CD4-positive, alpha-beta memory T cell (primary cell): ENCODE data around the gene RASSF7. TPM values are rescaled to one million over a fixed set of nuclear protein-coding genes. Genes with fewer than 3 reads are reported as not detected.
A peak's percentile ranks its signal among the peaks of the same experiment; 100 is the strongest.
"Not testable (repeated sequence)": the region's sequence is repeated elsewhere in the genome, so short reads cannot be mapped to it uniquely, and the experiment has no call there.

Source experiments
- CTCF ChIA-PET: fragments of 350-600 bp; sonication (Branson Sonifier 250); formaldehyde crosslinking; loops from one replicate; lab custom pipeline; 2021; ENCODE audit warnings: inconsistent platforms; ENCODE audit not compliant: partially characterized antibody; lab: Charles Lee
- POLR2A ChIA-PET: fragments of 350-600 bp; sonication (Branson Sonifier 250); formaldehyde crosslinking; loops from one replicate; lab custom pipeline; 2021; ENCODE audit not compliant: partially characterized antibody; lab: Charles Lee
- DNase-seq, 5 donors: peaks; one replicate each; pipeline versions ENCODE4 v3.0.0 to v3.0.0-alpha.2; 2020 to 2022; ENCODE audit warnings: mixed read lengths in 1 of 5
- H3K27ac ChIP-seq: one replicate; pipeline ENCODE4 v1.7.0; 2013; ENCODE audit warnings: low read depth, low read length
- H3K27me3 ChIP-seq: 2 replicates; pipeline ENCODE4 v1.7.0; 2013; ENCODE audit warnings: mild to moderate bottlenecking, low read length, moderate library complexity; ENCODE audit not compliant: insufficient read depth
- H3K36me3 ChIP-seq: 2 replicates; pipeline ENCODE4 v1.7.0; 2013; ENCODE audit warnings: mild to moderate bottlenecking, low read length, moderate library complexity; ENCODE audit not compliant: insufficient read depth
- H3K4me1 ChIP-seq: 2 replicates; pipeline ENCODE4 v1.7.0; 2013; ENCODE audit warnings: mild to moderate bottlenecking, low read length, moderate library complexity; ENCODE audit not compliant: insufficient read depth
- H3K4me3 ChIP-seq, 2 donors: one replicate each; pipeline ENCODE4 v1.7.0; 2013; ENCODE audit warnings: low read length in 2 of 2, mild to moderate bottlenecking in 1 of 2
- H3K9me3 ChIP-seq, 2 donors: one replicate each; pipeline ENCODE4 v1.7.0; 2013; ENCODE audit warnings: low read length in 2 of 2, control low read depth in 1 of 2; ENCODE audit not compliant: control insufficient read depth in 1 of 2
- H3K27ac Mint-ChIP-seq, 7 donors: one replicate each; pipeline ENCODE4 v1.8.0; 2020 to 2021; ENCODE audit warnings: mixed read lengths in 7 of 7, mild to moderate bottlenecking in 6 of 7, inconsistent platforms in 3 of 7, moderate library complexity in 3 of 7
- H3K27me3 Mint-ChIP-seq, 2 donors: one replicate each; pipeline ENCODE4 v1.8.0; 2020 to 2021; ENCODE audit warnings: mixed read lengths in 2 of 2
- H3K36me3 Mint-ChIP-seq, 2 donors: one replicate each; pipeline ENCODE4 v1.8.0; 2020 to 2021; ENCODE audit warnings: mixed read lengths in 2 of 2, inconsistent platforms in 1 of 2, mild to moderate bottlenecking in 1 of 2
- H3K4me1 Mint-ChIP-seq, 4 donors: one replicate each; pipeline ENCODE4 v1.8.0; 2020 to 2021; ENCODE audit warnings: mixed read lengths in 4 of 4, mild to moderate bottlenecking in 1 of 4
- H3K4me3 Mint-ChIP-seq, 8 donors: one replicate each; pipeline ENCODE4 v1.8.0; 2020 to 2021; ENCODE audit warnings: mixed read lengths in 8 of 8, mild to moderate bottlenecking in 7 of 8, moderate library complexity in 6 of 8, inconsistent platforms in 3 of 8
- H3K9me3 Mint-ChIP-seq, 8 donors: one replicate each; pipeline ENCODE4 v1.8.0; 2020 to 2021; ENCODE audit warnings: mixed read lengths in 8 of 8, mild to moderate bottlenecking in 5 of 8, inconsistent platforms in 3 of 8, moderate library complexity in 1 of 8
- intact Hi-C: fragments of 100-400 bp; cut with micrococcal nuclease; formaldehyde crosslinking; loops from one replicate; pipeline ENCODE4 v1.15.1; 2023
- polyA plus RNA-seq, 2 donors: library from polyadenylated mRNA; unstranded; fragments of 300-500 nt; fragmentation: Illumina TruSeq; gene quantifications; one replicate each; pipeline ENCODE4 v1.2.3, GENCODE V29; 2021
- total RNA-seq, 2 experiments: library from RNA; stranded (reverse); gene quantifications; one replicate each; pipeline ENCODE4 v1.2.3, GENCODE V29; 2021

Gene RASSF7
- total and polyA plus RNA-seq, 4 experiments from 2014 or later = 38.4 to 55.2 (median 48.2) TPM

DNA sequence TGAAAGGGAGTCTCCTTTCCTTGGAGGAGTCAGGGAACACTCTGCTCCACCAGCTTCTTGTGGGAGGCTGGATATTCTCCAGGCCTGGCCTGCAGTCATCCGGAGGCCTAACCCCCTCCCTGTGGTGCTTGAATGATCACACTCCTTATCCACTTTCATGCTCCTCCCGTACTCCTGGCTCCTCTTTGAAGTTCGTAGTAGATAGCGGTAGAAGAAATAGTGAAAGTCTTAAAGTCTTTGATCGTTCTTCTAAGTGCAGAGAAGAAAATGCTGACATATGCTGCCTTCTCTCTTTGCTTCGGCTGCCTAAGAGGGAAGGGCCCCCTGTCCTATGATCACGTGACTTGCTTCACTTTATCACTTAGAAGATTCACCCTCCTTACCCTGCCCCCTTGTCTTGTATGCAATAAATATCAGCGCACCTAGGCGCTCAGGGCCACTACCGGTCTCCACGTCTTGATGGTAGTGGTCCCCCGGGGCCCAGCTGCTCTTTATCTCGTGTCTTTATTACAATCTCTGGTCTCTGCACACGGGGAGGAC is 13.3 kb downstream of the RASSF7 start:
- Mint-ChIP-seq H3K4me1 (peaks cover 22 to 41% (median 30%) of the 10 kb centered on the region in 4 donors), H3K4me3 (peak overlapping the region; percentile 82 to 91 (median 88)), H3K27ac (peak overlapping the region; percentile 21 to 93 (median 85)), H3K27me3 (peaks cover 0 to 11% of the 10 kb centered on the region in 2 donors)
- H3K27ac ChIP-seq, H3K9me3 ChIP-seq, H3K36me3 Mint-ChIP-seq, H3K36me3 ChIP-seq, H3K27me3 ChIP-seq, intact Hi-C loops, H3K9me3 Mint-ChIP-seq, CTCF ChIA-PET: not testable (repeated sequence)
- Histone ChIP-seq H3K4me3 (peak overlapping the region in 1 of 2 donors; percentile 23), H3K4me1 (peaks cover 52% of the 10 kb centered on the region)
- POLR2A ChIA-PET = interaction anchor here (1.3 to 3.3 kb wide), 5 partner anchors 13 to 152 kb away, joined by 3 to 36 read pairs (median 27); partner anchors contain the start of genes HRAS, LMNTD2 and LRRC56
- peak; percentile 38 to 58 (median 47) for DNase-seq

DNA sequence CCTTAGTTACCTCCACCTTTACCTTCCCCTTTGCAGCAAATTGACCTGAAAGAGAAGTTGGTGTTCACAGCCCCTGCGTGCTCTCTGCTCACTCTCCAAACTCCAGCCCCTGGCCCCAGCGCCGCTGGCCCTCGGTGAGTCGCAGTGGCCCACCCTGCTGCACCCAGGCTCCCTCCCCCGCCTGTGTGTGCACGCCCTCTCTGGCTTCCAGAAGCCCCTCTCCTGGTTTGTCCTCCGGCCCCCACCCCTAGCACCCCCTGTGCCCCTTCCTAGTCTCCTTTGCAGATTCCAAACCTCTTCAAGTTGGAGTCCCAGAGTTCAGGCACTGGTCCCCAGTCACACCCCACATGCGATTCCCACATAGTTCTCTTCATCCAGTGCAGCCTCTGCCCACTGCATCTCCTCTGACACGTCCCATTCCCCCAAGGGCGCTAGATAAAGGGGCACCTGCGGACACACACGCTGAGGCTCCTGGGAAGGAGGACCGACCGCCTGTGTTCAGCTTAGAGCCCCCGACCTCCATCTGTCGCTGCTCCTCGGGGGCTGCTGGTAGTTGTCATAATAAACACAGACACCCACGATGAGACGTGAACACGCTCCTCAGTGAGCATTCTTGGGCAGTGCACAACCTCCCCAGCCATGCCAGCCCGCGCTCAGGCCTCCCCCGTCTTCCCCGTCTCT is 14.0 kb downstream of the RASSF7 start:
- peaks cover 52% of the 10 kb centered on the region for H3K4me1 ChIP-seq
- Mint-ChIP-seq H3K4me1 (peaks cover 28 to 48% (median 36%) of the 10 kb centered on the region in 4 donors), H3K27me3 (peaks cover 0 to 11% of the 10 kb centered on the region in 2 donors), H3K4me3 (peak overlapping the region; percentile 82 to 91 (median 88)), H3K27ac (peak overlapping the region; percentile 70 to 93 (median 88)), H3K36me3 (peaks cover 0 to 5% of the 10 kb centered on the region in 2 donors), H3K9me3 (no peaks in the 10 kb centered on the region)
- ChIA-PET CTCF (interaction anchor here (1.4 to 1.9 kb wide), 2 partner anchors 17 to 151 kb away, joined by 4 to 9 read pairs; no protein-coding TSS in a partner anchor), POLR2A (interaction anchor here (1.0 to 3.3 kb wide), 11 partner anchors 10 to 245 kb away, joined by 3 to 56 read pairs (median 27); partner anchors contain the start of genes DEAF1, HRAS, LMNTD2 and LRRC56)
- H3K27me3 ChIP-seq = no peaks in the 10 kb centered on the region
- no peaks in the 10 kb centered on the region for H3K9me3 ChIP-seq
- DNase-seq = peak in 2 of 5 donors; percentile 28 to 49
- peak overlapping the region; percentile 52 to 70 for H3K4me3 ChIP-seq
- intact Hi-C loops = loop anchor here (1.0 kb wide), 4 partner anchors 14 to 149 kb away; partner anchors contain the start of genes DEAF1, LMNTD2, LRRC56 and RASSF7
- peak overlapping the region; percentile 31 for H3K27ac ChIP-seq
- H3K36me3 ChIP-seq = no peaks in the 10 kb centered on the region

DNA sequence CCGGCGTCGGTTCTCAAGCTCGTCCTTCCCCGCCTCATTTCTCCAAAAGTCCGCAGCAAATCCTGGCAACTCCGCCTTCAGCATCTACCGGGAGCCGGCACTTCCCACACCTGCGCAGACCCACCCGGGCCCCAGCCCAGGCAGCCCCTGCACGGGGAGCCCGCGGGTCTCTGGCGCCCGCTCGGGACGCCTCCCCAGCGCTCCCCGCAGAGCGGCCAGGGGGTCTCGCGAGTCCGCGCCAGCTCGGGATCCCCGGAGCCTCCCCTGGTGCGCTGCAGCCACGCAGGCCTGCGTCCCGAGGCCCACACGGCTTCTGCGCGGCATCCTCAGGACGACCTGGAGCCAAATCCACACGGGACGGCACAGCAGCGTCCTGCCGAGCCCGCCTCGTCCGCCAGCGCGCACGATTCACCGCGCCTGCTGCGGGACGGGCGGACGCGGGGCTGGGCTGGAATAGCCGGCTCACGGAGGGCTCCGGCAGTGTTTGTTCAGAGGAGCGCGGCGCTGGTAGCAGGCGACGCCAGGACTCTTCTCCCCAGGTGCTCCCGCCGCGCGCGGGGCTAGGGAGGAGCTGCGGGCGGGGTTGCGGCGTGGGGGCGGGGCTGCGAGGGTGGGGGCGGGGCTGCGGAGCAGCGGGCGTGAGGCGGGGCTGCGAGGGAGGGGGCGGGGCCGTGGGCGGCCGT is 14.7 kb downstream of the RASSF7 start:
- Histone ChIP-seq H3K4me1 (peaks cover 58% of the 10 kb centered on the region), H3K9me3 (no peaks in the 10 kb centered on the region), H3K27me3 (no peaks in the 10 kb centered on the region), H3K36me3 (no peaks in the 10 kb centered on the region), H3K27ac (peak overlapping the region; percentile 31), H3K4me3 (peak overlapping the region; percentile 23 to 70)
- peaks cover 0 to 5% of the 10 kb centered on the region in 2 donors for H3K36me3 Mint-ChIP-seq
- H3K27me3 Mint-ChIP-seq = peaks cover 0 to 11% of the 10 kb centered on the region in 2 donors
- POLR2A ChIA-PET = interaction anchor here (0.6 to 3.3 kb wide), 25 partner anchors 10 to 368 kb away, joined by 3 to 56 read pairs (median 7); partner anchors contain the start of genes BET1L, DEAF1, HRAS and IRF7
- peak overlapping the region; percentile 82 to 91 (median 88) for H3K4me3 Mint-ChIP-seq
- peak overlapping the region; percentile 59 to 93 (median 88) for H3K27ac Mint-ChIP-seq
- peaks cover 29 to 52% (median 41%) of the 10 kb centered on the region in 4 donors for H3K4me1 Mint-ChIP-seq
- DNase-seq = peak in 1 of 5 donors; percentile 38
- intact Hi-C loops = loop anchor here (1.0 kb wide), 4 partner anchors 15 to 148 kb away; partner anchors contain the start of genes DEAF1, LMNTD2, LRRC56 and RASSF7
- H3K9me3 Mint-ChIP-seq = no peaks in the 10 kb centered on the region
- CTCF ChIA-PET = interaction anchor here (0.7 to 1.9 kb wide), 6 partner anchors 13 to 151 kb away, joined by 3 to 9 read pairs (median 4); no protein-coding TSS in a partner anchor

DNA sequence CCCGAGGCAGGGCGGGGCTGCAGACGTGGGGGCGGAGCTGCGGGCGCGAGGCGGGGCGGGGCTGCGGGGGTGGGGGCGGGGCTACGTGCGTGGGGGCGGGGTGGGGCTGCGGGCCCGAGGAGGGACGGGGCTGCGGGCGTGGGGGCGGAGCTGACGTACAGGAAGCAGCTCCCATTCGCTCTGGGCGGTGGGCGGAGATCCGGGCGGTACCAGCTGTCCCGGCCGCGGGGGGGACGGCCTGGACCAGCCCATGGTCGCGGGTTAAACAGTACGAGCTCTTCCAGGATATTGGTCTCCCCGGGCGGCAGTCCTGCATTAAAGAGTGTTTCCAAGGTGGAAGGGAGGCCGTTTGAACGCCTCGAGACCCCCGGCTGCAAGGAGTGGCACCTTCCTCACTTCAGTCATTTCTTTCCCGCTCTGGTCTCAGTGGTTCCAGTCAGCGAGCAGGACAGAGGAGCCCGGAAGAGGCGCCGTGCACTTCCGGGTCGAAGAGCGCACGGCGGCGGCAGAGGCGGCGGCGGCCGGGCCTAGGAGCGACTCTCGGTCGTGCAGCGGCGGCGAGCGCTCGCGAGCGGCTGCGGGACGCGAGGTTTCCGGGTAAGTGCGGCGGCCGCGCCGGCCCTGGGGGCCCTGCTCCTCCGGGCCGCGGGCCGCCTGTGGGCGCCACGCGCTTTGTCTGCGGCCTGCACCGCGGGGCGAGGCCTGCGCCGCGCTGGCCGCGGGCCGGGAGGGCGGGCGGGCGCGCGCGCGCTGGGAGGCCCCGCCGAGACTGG is 15.4 kb downstream of the RASSF7 start, which contains the start of gene PHRF1:
Gene PHRF1, plus strand, starts transcription at position 475 of the 773 bp plus-strand sequence. CDS start 5,043 bp downstream, outside the sequence.
- Mint-ChIP-seq H3K4me1 (peaks cover 31 to 56% (median 45%) of the 10 kb centered on the region in 4 donors), H3K4me3 (peak within 1 kb of the TSS; percentile 94 to 98 (median 98)), H3K36me3 (peaks cover 2 to 7% of the 10 kb centered on the region in 2 donors), H3K9me3 (no peaks in the 10 kb centered on the region), H3K27ac (peak within 1 kb of the TSS; percentile 93 to 99 (median 99)), H3K27me3 (peaks cover 0 to 11% of the 10 kb centered on the region in 2 donors)
- DNase-seq = peak; percentile 95 to 98 (median 97)
- CTCF ChIA-PET = interaction anchor here (0.7 to 1.9 kb wide), 6 partner anchors 12 to 150 kb away, joined by 3 to 9 read pairs (median 4); no protein-coding TSS in a partner anchor
- Histone ChIP-seq H3K36me3 (no peaks in the 10 kb centered on the region), H3K9me3 (no peaks in the 10 kb centered on the region), H3K4me3 (peak within 1 kb of the TSS; percentile 85 to 93), H3K27ac (peak within 1 kb of the TSS; percentile 77), H3K27me3 (no peaks in the 10 kb centered on the region), H3K4me1 (peaks cover 58% of the 10 kb centered on the region)
- intact Hi-C loops = loop anchor here (1.0 kb wide), 7 partner anchors 12 to 147 kb away; partner anchors contain the start of genes DEAF1, IRF7, LMNTD2 and LRRC56
- POLR2A ChIA-PET = interaction anchor here (0.6 to 3.3 kb wide), 25 partner anchors 9 to 369 kb away, joined by 3 to 56 read pairs (median 7); partner anchors contain the start of genes BET1L, DEAF1, HRAS and IRF7

DNA sequence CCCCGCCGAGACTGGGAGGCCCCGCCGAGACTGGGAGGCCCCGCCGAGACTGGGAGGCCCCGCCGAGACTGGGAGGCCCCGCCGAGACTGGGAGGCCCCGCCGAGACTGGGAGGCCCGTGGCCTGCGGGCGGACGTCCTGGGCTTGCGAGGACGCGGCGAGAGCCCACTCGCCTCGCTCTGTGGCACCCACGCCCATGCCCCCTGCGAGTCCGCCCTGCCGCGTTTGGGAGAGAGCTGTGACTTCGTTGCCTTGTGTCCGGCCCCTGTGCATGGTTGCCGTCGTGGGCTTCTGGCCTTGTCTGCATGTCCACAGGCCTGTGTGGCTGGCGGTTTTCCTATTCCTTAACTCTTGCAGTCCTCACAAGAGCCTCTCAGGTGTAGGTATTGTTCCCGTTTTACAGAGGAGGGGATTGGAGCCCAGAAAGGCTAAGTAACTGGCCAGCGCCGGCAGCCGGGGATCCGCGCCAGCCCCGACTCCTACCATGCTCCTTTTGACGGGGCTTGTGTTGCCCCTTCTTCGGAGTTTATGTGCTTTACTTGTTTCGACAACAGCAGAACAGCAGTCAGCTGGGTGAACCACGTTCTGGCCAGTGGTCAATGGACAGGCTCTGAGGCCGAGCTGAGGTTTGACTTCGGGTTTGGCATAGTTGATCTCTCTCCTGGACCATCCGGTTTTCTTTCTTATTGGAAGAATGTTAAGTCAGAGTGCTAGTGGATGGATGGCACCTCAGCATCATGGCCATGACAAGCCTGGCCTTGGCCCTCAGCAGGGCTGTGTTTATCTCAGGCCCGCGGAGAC is 16.2 kb downstream of the RASSF7 start:
- H3K4me1 Mint-ChIP-seq = peaks cover 35 to 62% (median 48%) of the 10 kb centered on the region in 4 donors
- Histone ChIP-seq H3K27me3 (no peaks in the 10 kb centered on the region), H3K4me3 (peak overlapping the region; percentile 76 to 85), H3K9me3 (no peaks in the 10 kb centered on the region), H3K36me3 (peaks cover 5% of the 10 kb centered on the region), H3K27ac (peak overlapping the region; percentile 75), H3K4me1 (peaks cover 58% of the 10 kb centered on the region)
- peaks cover 0 to 11% of the 10 kb centered on the region in 2 donors for H3K27me3 Mint-ChIP-seq
- DNase-seq = peak in 1 of 5 donors; percentile 45
- intact Hi-C loops = loop anchor here (1.0 kb wide), 3 partner anchors 11 to 70 kb away; partner anchors contain the start of genes IRF7 and RNH1
- peaks cover 7 to 13% of the 10 kb centered on the region in 2 donors for H3K36me3 Mint-ChIP-seq
- ChIA-PET POLR2A (interaction anchor here (0.7 to 3.3 kb wide), 14 partner anchors 10 to 370 kb away, joined by 3 to 36 read pairs (median 8); partner anchors contain the start of genes BET1L, DEAF1, HRAS and LMNTD2), CTCF (interaction anchor here (1.1 to 1.4 kb wide), 2 partner anchors 22 kb away, joined by 4 to 7 read pairs; no protein-coding TSS in a partner anchor)
- no peaks in the 10 kb centered on the region for H3K9me3 Mint-ChIP-seq
- peak overlapping the region; percentile 41 to 92 (median 84) for H3K27ac Mint-ChIP-seq
- peak overlapping the region; percentile 84 to 92 (median 86) for H3K4me3 Mint-ChIP-seq
